HCT116 (cell line): ENCODE measurements around the gene ISM1. TPM values are rescaled to one million over a fixed set of nuclear protein-coding genes. Genes with fewer than 3 reads are reported as not detected.

ENCODE experiments used
- ATAC-seq: fragments of 200-7000 bp; cut with Tn5 transposase; 2 replicates; pipeline ENCODE4 v1.9.1; 2020; ENCODE audit warnings: mild to moderate bottlenecking, moderate library complexity
- BruUV-seq: library from RNA; stranded (reverse); fragments of 400-500 nt; replicated peaks from 2 replicates; lab custom pipeline; 2021; lab: Mats Ljungman, UMichigan
- CTCF ChIA-PET: fragments of 300-600 bp; sonication (Branson Sonifier 250); formaldehyde crosslinking; loops from one replicate; lab custom pipeline; 2021; ENCODE audit warnings: antibody characterized with exemption; lab: Charles Lee
- POLR2A ChIA-PET: fragments of 300-600, 350-600 bp; sonication (Branson Sonifier 250); formaldehyde crosslinking; loops from one replicate; lab custom pipeline; 2021; ENCODE audit warnings: antibody characterized with exemption; lab: Charles Lee
- RAD21 ChIA-PET, 2 experiments: fragments of 300-600 bp; sonication (Branson Sonifier 250); formaldehyde crosslinking; loops; one replicate each; lab custom pipeline; 2023; ENCODE audit warnings: low total read pairs in 2 of 2; ENCODE audit not compliant: uncharacterized antibody in 2 of 2, unreplicated experiment in 2 of 2, low non-redundant PET in 1 of 2; lab: Charles Lee
- DNase-seq: peaks from one replicate; pipeline ENCODE4 v3.0.0-alpha.2; 2010; ENCODE audit warnings: low read depth, low spot score
- H2AFZ ChIP-seq: fragments of 200-600 bp; shearing (Covaris generic), sonication (generic); 2 replicates; pipeline ENCODE4 v1.6.1; 2017; ENCODE audit warnings: low read depth, mixed run types, mixed read lengths, antibody characterized with exemption, low read length; ENCODE audit not compliant: poor library complexity, severe bottlenecking
- H3K27ac ChIP-seq: 2 replicates; pipeline ENCODE4 v1.5.1; 2012; ENCODE audit warnings: low read depth, low read length
- H3K27me3 ChIP-seq: fragments of 200-600 bp; sonication (generic); 2 replicates; pipeline ENCODE4 v1.6.1; 2016; ENCODE audit warnings: mixed run types, low read length, mixed read lengths; ENCODE audit not compliant: insufficient read depth
- H3K36me3 ChIP-seq, 2 experiments: fragments of 200-500 bp in 1 of 2; fragments of 200-600 bp in 1 of 2; sonication (Bioruptor generic) in 1 of 2; sonication (generic) in 1 of 2; 2 replicates each; pipeline versions ENCODE4 v1.5.1 to v1.6.1; 2014 to 2016; ENCODE audit warnings: low read length in 2 of 2, inconsistent platforms in 1 of 2, mixed read lengths in 1 of 2, mixed run types in 1 of 2; ENCODE audit not compliant: insufficient read depth in 2 of 2, control insufficient read depth in 1 of 2
- H3K4me1 ChIP-seq, 2 experiments: fragments of 200-600 bp in 1 of 2; sonication (generic) in 1 of 2; 2 replicates each; pipeline versions ENCODE4 v1.5.1 to v1.6.1; 2012 to 2017; ENCODE audit warnings: low read length in 2 of 2, inconsistent platforms in 1 of 2, mild to moderate bottlenecking in 1 of 2, mixed read lengths in 1 of 2, mixed run types in 1 of 2, moderate library complexity in 1 of 2; ENCODE audit not compliant: insufficient read depth in 2 of 2, control insufficient read depth in 1 of 2
- H3K4me2 ChIP-seq: fragments of 200-600 bp; sonication (generic); 2 replicates; pipeline ENCODE4 v1.6.1; 2017; ENCODE audit warnings: mixed run types, low read length, mixed read lengths
- H3K4me3 ChIP-seq, 2 experiments: fragments of 200-600 bp in 1 of 2; sonication (generic) in 1 of 2; replicated peaks in 1 of 2; 2 replicates each; pipeline ENCODE4 v1.5.1; 2011 to 2016; ENCODE audit warnings: low read length in 2 of 2, control low read depth in 1 of 2, low read depth in 1 of 2, mild to moderate bottlenecking in 1 of 2, mixed read lengths in 1 of 2, mixed run types in 1 of 2
- H3K79me2 ChIP-seq: fragments of 200-600 bp; sonication (generic); 2 replicates; pipeline ENCODE4 v1.6.1; 2017; ENCODE audit warnings: mild to moderate bottlenecking, mixed run types, low read length, moderate library complexity, mixed read lengths; ENCODE audit not compliant: insufficient read depth
- H3K9ac ChIP-seq: fragments of 200-600 bp; sonication (generic); 2 replicates; pipeline ENCODE4 v1.6.1; 2016; ENCODE audit warnings: low read length, mixed read lengths
- H3K9me2 ChIP-seq: fragments of 200-600 bp; sonication (generic), shearing (Covaris generic); 2 replicates; pipeline ENCODE4 v1.6.1; 2017; ENCODE audit warnings: mixed run types, mild to moderate bottlenecking, moderate library complexity; ENCODE audit not compliant: insufficient read depth
- H3K9me3 ChIP-seq, 2 experiments: fragments of 200-500 bp in 1 of 2; fragments of 200-600 bp in 1 of 2; sonication (Bioruptor generic) in 1 of 2; sonication (generic) in 1 of 2; 2 replicates each; pipeline ENCODE4 v1.6.1; 2014 to 2017; ENCODE audit warnings: low read length in 2 of 2, mixed read lengths in 2 of 2, inconsistent platforms in 1 of 2, low read depth in 1 of 2, mild to moderate bottlenecking in 1 of 2, mixed run types in 1 of 2, moderate library complexity in 1 of 2; ENCODE audit not compliant: control insufficient read depth in 1 of 2, insufficient read depth in 1 of 2
- H4K20me1 ChIP-seq: fragments of 200-600 bp; sonication (generic), shearing (Covaris generic); 2 replicates; pipeline ENCODE4 v1.6.1; 2017; ENCODE audit warnings: mixed run types, mild to moderate bottlenecking, moderate library complexity; ENCODE audit not compliant: insufficient read depth
- CBX3 ChIP-seq: IDR thresholded peaks from 2 replicates; pipeline ENCODE4 v1.6.1; 2012; ENCODE audit warnings: low read depth
- CEBPB ChIP-seq: IDR thresholded peaks from 2 replicates; pipeline ENCODE4 v1.6.1; 2012; ENCODE audit warnings: low read depth
- EGR1 ChIP-seq: IDR thresholded peaks from 2 replicates; pipeline ENCODE4 v1.6.1; 2012; ENCODE audit warnings: low read depth
- ELF1 ChIP-seq: IDR thresholded peaks from 2 replicates; pipeline ENCODE4 v1.6.1; 2012; ENCODE audit warnings: low read depth, borderline replicate concordance
- EZH2 ChIP-seq: fragments of 200-600 bp; sonication (generic); IDR thresholded peaks from 2 replicates; pipeline ENCODE4 v1.6.1; 2017; ENCODE audit warnings: antibody characterized with exemption, mixed run types
- FOSL1 ChIP-seq: IDR thresholded peaks from 2 replicates; pipeline ENCODE4 v1.6.1; 2012; ENCODE audit warnings: low read depth
- POLR2A ChIP-seq: IDR thresholded peaks from 2 replicates; pipeline ENCODE4 v1.7.0; 2011; ENCODE audit warnings: borderline replicate concordance; ENCODE audit not compliant: insufficient read depth, insufficient read length; ENCODE audit errors: extremely low read depth
- POLR2AphosphoS5 ChIP-seq: IDR thresholded peaks from 2 replicates; pipeline ENCODE4 v1.6.1; 2011; ENCODE audit warnings: mild to moderate bottlenecking, low read depth, low read length, moderate library complexity
- RAD21 ChIP-seq: IDR thresholded peaks from 2 replicates; pipeline ENCODE4 v1.6.1; 2012; ENCODE audit warnings: low read depth, mild to moderate bottlenecking
- SP1 ChIP-seq: IDR thresholded peaks from 2 replicates; pipeline ENCODE4 v1.6.1; 2012; ENCODE audit warnings: low read depth
- YY1 ChIP-seq: IDR thresholded peaks from 2 replicates; pipeline ENCODE4 v1.6.1; 2011; ENCODE audit warnings: low read length, low read depth, moderate library complexity, mild to moderate bottlenecking; ENCODE audit not compliant: insufficient replicate concordance; ENCODE audit errors: extremely low read depth
- ZFX ChIP-seq: fragments of 450-650 bp; IDR thresholded peaks from 2 replicates; pipeline ENCODE4 v1.6.1; 2017
- ZNF274 ChIP-seq: fragments of 200-500 bp; sonication (Bioruptor generic); IDR thresholded peaks from 2 replicates; pipeline ENCODE4 v1.6.1; 2014; ENCODE audit warnings: mild to moderate bottlenecking, low read depth, low read length, inconsistent platforms
- intact Hi-C: fragments of 100-400 bp; cut with micrococcal nuclease; formaldehyde crosslinking; loops from 2 replicates; pipeline ENCODE4 v1.10.0; 2022
- total RNA-seq: library from RNA; stranded (reverse); gene quantifications from one replicate; pipeline ENCODE4 v1.2.1, GENCODE V29; 2021; ENCODE audit not compliant: unreplicated experiment
- TF ChIP-seq, protein P1 (sequence below): IDR thresholded peaks from 2 replicates; pipeline ENCODE4 v1.6.1; 2011; ENCODE audit warnings: mild to moderate bottlenecking, low read length, moderate library complexity; ENCODE audit not compliant: insufficient replicate concordance; ENCODE audit errors: extremely low read depth
- TF ChIP-seq, protein P2 (sequence below): IDR thresholded peaks from 2 replicates; pipeline ENCODE4 v1.6.1; 2012

The ISM1 gene
- total RNA-seq, 1 experiment from 2014 or later: 0.37 TPM

DNA sequence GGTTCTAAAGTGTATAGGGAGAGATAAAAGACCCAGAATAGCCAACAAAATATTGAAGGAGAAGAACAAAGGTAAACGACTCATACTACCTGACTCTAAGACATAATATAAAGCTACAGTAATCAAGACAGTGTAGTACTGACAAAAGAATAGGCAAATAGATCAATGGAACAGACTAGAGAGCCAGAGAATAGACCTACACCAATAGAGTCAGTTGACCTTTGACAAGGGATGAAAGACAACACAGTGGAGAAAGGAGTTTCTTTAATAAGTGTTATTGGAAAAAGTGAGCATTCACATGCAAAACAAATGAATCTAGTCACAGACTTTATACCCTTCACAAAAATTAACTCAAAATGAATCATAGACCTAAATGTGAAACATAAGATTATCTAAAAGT is 96.4 kb downstream of the ISM1 start:
- H4K20me1 ChIP-seq: no peaks in the 10 kb centered on the region
- no peaks in the 10 kb centered on the region for H3K36me3 ChIP-seq
- H3K4me3 ChIP-seq: no peak overlapping the region
- no peak overlapping the region for H3K4me2 ChIP-seq
- intact Hi-C loops: no loop called here
- no peak overlapping the region for H3K27ac ChIP-seq
- ATAC-seq (no peak), DNase-seq (no peak)
- no peaks in the 10 kb centered on the region for H3K9me3 ChIP-seq
- BruUV-seq: no TSS peak
- no peak overlapping the region for H2AFZ ChIP-seq
- H3K79me2 ChIP-seq: no peaks in the 10 kb centered on the region
- no peaks in the 10 kb centered on the region for H3K27me3 ChIP-seq
- no peak overlapping the region for H3K9ac ChIP-seq
- RAD21 ChIA-PET: no interaction called here
- POLR2A ChIA-PET: no interaction called here
- TF ChIP-seq POLR2A: no peak
- TF ChIP-seq CBX3: no peak
- no peak for TF ChIP-seq ELF1
- no peak for TF ChIP-seq EGR1
- no peak for TF ChIP-seq SP1
- no peak for TF ChIP-seq CEBPB
- TF ChIP-seq ZFX: no peak
- TF ChIP-seq YY1: no peak
- TF ChIP-seq ZNF274: no peak
- no peak for TF ChIP-seq FOSL1
- no peak for TF ChIP-seq POLR2AphosphoS5
- no peak for TF ChIP-seq RAD21
- peaks cover 7% of the 10 kb centered on the region; the same call in 1 of the 2 replicates for H3K9me2 ChIP-seq
- CTCF ChIA-PET: no interaction called here
- H3K4me1 ChIP-seq: peaks cover 0 to under 1% of the 10 kb centered on the region in 2 experiments; a peak in 1 of 4 replicates

DNA sequence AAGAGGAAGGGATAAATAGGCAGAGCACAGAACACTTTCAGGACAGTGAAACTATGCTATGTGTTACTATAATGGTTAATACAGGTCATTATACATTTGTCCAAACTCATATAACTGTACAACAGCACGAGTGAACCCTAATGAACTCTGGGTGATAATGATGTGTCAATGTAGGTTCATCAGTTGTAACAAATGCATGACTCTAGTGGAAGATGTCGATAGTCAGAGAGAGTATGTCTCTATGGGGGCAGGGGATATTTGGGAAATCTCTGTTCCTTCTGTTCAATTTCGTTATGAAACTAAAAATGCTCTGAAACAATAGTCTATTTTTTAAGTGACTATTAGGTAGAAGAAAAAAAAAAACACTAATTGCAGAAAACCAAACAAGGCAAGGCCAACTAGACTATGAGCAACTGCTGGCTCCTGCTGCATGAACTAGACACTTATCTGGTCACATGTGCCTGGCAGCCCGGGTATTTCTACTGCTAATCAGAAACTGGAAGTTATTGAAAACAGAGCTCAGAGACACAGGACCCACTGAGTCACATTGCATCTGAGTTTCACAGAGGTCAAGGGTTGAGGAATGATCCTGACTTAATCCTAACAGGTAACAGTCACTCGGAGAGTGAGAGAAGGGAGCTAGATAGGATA is 97.9 kb downstream of the ISM1 start:
- H3K4me3 ChIP-seq: no peak overlapping the region
- no peaks in the 10 kb centered on the region for H3K79me2 ChIP-seq
- no peak overlapping the region for H2AFZ ChIP-seq
- no TSS peak for BruUV-seq
- H3K4me1 ChIP-seq: no peaks in the 10 kb centered on the region
- no peak for DNase-seq
- H3K27me3 ChIP-seq: no peaks in the 10 kb centered on the region
- POLR2A ChIA-PET: no interaction called here
- RAD21 ChIA-PET: no interaction called here
- no peak overlapping the region for H3K27ac ChIP-seq
- H3K4me2 ChIP-seq: no peak overlapping the region
- no peak for ATAC-seq
- H3K9me2 ChIP-seq: peaks cover 7% of the 10 kb centered on the region; the same call in 1 of the 2 replicates
- no peaks in the 10 kb centered on the region for H4K20me1 ChIP-seq
- intact Hi-C loops: no loop called here
- no peak overlapping the region for H3K9ac ChIP-seq
- H3K9me3 ChIP-seq: no peaks in the 10 kb centered on the region
- CTCF ChIA-PET: no interaction called here
- no peaks in the 10 kb centered on the region for H3K36me3 ChIP-seq
- TF ChIP-seq, protein P1, sequence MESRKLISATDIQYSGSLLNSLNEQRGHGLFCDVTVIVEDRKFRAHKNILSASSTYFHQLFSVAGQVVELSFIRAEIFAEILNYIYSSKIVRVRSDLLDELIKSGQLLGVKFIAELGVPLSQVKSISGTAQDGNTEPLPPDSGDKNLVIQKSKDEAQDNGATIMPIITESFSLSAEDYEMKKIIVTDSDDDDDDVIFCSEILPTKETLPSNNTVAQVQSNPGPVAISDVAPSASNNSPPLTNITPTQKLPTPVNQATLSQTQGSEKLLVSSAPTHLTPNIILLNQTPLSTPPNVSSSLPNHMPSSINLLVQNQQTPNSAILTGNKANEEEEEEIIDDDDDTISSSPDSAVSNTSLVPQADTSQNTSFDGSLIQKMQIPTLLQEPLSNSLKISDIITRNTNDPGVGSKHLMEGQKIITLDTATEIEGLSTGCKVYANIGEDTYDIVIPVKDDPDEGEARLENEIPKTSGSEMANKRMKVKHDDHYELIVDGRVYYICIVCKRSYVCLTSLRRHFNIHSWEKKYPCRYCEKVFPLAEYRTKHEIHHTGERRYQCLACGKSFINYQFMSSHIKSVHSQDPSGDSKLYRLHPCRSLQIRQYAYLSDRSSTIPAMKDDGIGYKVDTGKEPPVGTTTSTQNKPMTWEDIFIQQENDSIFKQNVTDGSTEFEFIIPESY: no peak
- TF ChIP-seq EZH2: no peak
- TF ChIP-seq SP1: no peak
- TF ChIP-seq ZNF274: no peak
- TF ChIP-seq CBX3: no peak
- TF ChIP-seq, protein P2, sequence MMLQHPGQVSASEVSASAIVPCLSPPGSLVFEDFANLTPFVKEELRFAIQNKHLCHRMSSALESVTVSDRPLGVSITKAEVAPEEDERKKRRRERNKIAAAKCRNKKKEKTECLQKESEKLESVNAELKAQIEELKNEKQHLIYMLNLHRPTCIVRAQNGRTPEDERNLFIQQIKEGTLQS: no peak
- no peak for TF ChIP-seq ZFX
- TF ChIP-seq EGR1: no peak
- no peak for TF ChIP-seq POLR2A
